Fibroblast of skin of scalp (primary cell): Measurements from ENCODE around the gene GDAP2. TPM values are rescaled to one million over a fixed set of nuclear protein-coding genes. Genes with fewer than 3 reads are reported as not detected.
"Not testable (repeated sequence)": the region's sequence is repeated elsewhere in the genome, so short reads cannot be mapped to it uniquely, and the experiment has no call there.

ENCODE experiments used
- DNase-seq: peaks from one replicate; pipeline ENCODE4 v3.0.0-alpha.2; 2013
- polyA plus RNA-seq, 2 experiments: library from polyadenylated mRNA; unstranded; fragments of 120-200 nt; gene quantifications; one replicate each; pipeline ENCODE4 v1.2.1, GENCODE V29; 2013; ENCODE audit not compliant: insufficient read length in 2 of 2

The GDAP2 gene, protein sequence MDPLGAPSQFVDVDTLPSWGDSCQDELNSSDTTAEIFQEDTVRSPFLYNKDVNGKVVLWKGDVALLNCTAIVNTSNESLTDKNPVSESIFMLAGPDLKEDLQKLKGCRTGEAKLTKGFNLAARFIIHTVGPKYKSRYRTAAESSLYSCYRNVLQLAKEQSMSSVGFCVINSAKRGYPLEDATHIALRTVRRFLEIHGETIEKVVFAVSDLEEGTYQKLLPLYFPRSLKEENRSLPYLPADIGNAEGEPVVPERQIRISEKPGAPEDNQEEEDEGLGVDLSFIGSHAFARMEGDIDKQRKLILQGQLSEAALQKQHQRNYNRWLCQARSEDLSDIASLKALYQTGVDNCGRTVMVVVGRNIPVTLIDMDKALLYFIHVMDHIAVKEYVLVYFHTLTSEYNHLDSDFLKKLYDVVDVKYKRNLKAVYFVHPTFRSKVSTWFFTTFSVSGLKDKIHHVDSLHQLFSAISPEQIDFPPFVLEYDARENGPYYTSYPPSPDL
- 13.0 TPM for polyA plus RNA-seq (2013, experiment 1 of 2; ENCODE audit: insufficient read length)
- polyA plus RNA-seq (2013, experiment 2 of 2; ENCODE audit: insufficient read length) = 19.1 TPM

GRCh38 chr1:117929343-117930172 lies at the start of gene GDAP2, which contains the start of gene WDR3:
TSS of gene GDAP2 (minus strand) at chr1:117929621. CDS start at chr1:117920357, 9,264 bp downstream.
TSS of gene WDR3 (plus strand) at chr1:117929739. CDS start at chr1:117933320, 3,581 bp downstream.
- DNase-seq = peak; percentile 96

GRCh38 chr1:117976381-117976780 lies 47.0 kb upstream of the GDAP2 start:
- DNase-seq = no peak

GRCh38 chr1:117971777-117972176 lies 42.4 kb upstream of the GDAP2 start:
- no peak for DNase-seq

DNA sequence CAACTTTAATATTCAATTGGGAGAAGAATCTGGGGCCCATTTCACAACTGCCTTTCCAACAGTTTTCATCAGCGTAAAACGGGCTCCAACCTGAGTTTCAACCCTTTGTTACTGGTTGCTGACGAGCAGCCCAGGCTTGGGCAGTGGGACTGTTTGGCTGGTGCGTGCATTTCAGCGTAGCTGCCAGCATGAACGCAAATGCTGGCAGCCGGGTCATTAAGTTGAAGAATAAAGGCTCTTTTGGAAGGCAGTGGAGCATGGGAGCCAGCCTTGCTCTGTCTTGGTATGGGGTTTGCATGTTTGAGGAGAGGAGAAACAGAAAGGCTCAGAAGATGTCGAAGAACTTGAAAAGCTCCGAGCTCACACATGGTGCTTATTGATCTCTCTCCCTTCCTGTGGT lies 40.8 kb upstream of the GDAP2 start:
- no peak for DNase-seq

GRCh38 chr1:117967881-117968280 lies 38.5 kb upstream of the GDAP2 start:
- no peak for DNase-seq

DNA sequence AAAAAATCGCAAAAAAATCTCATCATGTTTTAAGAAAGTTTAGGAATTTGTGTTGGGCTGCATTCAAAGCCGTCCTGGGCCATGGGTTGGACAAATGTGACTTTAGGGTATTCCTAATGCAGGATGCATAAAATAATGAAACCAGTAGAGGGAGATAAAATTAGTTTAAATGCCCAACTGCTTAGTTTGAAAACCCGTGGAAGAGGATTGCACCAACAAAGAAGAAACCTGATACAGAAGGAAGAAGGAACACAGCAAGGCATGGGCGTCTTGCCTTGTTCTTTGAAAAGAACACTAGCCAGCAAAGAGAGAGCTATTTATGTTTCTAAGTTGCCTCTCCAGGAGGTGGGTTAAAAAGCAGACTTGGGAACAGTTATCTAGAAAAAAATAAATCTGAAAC lies 38.1 kb upstream of the GDAP2 start:
- peak; percentile 53 for DNase-seq

GRCh38 chr1:117964290-117965038 lies 35.0 kb upstream of the GDAP2 start:
- no peak for DNase-seq

- DNase-seq = no peak
Measured at GRCh38 chr1:117959364-117959763, 29.9 kb upstream of the GDAP2 start.

DNA sequence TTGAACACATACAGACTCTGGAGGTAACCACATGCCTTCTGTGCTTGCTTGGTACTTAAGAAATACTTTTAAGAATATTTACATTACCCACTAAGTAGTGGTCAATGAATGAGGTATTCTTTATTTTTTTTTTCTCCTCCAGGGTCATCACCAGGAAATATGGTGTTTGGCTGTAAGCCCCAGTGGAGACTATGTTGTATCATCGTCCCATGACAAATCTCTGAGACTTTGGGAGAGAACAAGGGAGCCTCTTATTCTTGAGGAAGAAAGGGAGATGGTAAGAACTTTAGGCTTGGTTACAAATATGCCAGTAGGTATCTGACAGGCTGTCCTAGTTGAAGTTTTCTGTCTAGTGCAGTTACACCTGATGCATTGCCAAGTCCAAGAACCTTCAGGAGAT lies 23.0 kb upstream of the GDAP2 start:
- no peak for DNase-seq

- DNase-seq = no peak
Measured at GRCh38 chr1:117942293-117942692, 12.9 kb upstream of the GDAP2 start.

DNA sequence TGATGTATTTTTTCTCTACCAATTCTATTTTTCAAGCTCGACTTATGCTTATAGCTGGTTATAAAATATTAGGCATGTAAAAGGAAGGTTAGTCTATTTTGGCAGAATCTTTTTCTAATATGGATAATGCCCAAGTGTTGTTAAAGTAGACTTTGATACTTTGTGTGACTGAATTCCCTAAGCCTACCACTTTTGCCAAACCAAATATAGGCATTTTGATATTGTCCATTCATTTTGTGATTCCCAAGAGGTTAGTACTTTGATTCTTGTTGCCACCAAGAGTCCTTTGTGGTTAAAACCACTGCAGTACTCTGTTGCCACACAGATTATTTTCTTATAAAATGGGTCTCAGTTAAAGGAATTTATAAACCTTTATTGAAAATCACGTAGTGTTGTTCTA lies 4.3 kb upstream of the GDAP2 start:
- no peak for DNase-seq

GRCh38 chr1:117932576-117932975 lies 3.2 kb upstream of the GDAP2 start:
- DNase-seq = no peak

- DNase-seq = no peak
Measured at GRCh38 chr1:117930484-117930883, 1.1 kb upstream of the GDAP2 start.

- DNase-seq = no peak
Measured at GRCh38 chr1:117930173-117930447, 689 bp upstream of the GDAP2 start.

GRCh38 chr1:117928881-117929342 lies 509 bp downstream of the GDAP2 start:
- peak; percentile 42 for DNase-seq

DNA sequence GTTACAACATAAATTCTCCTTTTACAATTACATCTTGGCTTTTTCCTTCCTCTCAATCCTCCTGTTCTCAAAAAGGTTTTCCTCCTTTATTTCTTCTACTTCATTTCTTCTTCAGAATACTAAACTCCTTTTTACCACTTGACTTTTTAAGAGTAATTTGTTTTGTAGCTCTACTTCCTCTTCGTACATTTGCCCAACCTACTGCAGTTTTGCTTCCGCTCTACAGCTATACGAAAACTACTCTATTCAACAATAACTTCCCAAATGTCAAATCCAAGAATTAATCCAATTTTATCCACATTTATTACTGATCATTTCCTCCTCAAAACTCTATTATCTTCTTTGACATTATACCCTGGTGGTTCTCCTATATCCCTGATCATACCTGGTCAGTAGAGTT lies 3.4 kb downstream of the GDAP2 start:
- no peak for DNase-seq

GRCh38 chr1:117922717-117923116 lies 6.7 kb downstream of the GDAP2 start:
- not testable (repeated sequence) for DNase-seq

DNA sequence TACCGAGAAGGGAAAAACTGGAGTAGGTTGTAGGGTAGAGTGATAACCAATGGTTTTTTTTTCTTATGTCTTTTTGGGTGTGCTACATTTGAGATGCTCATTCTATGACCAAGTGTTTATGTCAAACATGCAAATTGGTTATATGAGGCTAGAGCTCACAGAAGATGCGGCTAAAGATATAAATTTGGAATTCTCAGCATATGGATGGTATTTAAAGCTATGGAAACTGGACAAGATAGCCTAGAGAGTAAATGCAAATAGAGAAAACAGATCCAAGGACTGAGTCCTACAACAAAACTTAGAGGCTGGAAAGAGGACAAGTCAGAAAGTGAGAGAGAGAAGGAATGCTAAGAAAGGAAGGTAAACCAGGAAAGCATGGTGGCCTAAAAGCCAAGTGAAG lies 7.4 kb downstream of the GDAP2 start:
- DNase-seq = no peak

GRCh38 chr1:117919376-117919775 lies 10.0 kb downstream of the GDAP2 start:
- DNase-seq = no peak

DNA sequence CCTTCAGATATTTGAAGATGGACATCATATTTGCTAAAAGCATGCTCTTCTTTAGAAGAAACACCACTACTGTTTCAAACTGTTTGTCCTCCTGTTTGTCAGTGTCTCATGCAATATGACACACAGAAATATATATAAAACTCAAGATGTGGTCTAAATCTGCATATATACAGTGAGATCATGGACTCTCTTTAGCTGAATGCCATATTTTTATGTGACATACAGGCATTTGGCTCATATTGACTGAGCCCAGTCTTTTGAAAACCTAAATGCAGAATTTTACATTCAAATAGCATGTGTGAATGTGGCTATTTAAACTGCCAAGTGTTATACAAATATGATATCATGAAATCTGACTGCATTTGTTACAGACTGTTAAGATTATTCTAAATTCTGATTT lies 18.4 kb downstream of the GDAP2 start:
- no peak for DNase-seq

GRCh38 chr1:117905019-117905418 lies 24.4 kb downstream of the GDAP2 start:
- no peak for DNase-seq

DNA sequence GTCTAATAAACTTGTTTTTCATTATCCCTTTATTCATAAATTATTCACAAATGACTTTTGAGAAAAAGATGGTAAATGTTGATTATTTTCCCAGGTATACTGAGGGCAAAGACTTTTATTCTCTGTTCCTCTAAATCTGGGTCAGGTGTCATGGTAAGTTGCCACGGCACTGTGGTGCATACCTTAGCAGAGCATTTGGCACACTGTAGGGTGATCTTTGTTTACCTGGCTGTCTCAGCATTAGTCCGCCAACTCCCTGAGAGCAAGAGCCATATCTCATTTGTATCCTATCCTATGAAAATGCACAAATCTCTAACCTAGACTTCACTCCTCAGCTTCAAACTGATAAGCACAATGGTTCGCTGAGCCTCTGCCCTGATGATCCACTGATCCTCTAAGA lies 24.9 kb downstream of the GDAP2 start:
- DNase-seq = no peak

GRCh38 chr1:117902944-117903343 lies 26.5 kb downstream of the GDAP2 start:
- DNase-seq = no peak
